ENCODE results near the gene TEX26.

GRCh38 chr13:30925429-30925828 is 7.0 kb upstream of the TEX26 start:
- no peak for TF ChIP-seq MAX (IDR thresholded peaks at IDR 0.05)
- TF ChIP-seq YY1 (IDR thresholded peaks at IDR 0.05) = no peak
- TF ChIP-seq HNF4A (conservative IDR thresholded peaks at IDR 0.05) = no peak
- no peak for TF ChIP-seq ATF3 (IDR thresholded peaks at IDR 0.05)
- TF ChIP-seq CTCF (IDR thresholded peaks at IDR 0.05; ENCODE audit: low read depth, low read length, missing input control) = no peak
- no peak for TF ChIP-seq TAF1 (conservative IDR thresholded peaks at IDR 0.05)

Data from liver (tissue), 3 donors.